ENCODE results near the gene MRPS9.

- TF ChIP-seq EZH2phosphoT487 (IDR thresholded peaks at IDR 0.05; ENCODE audit: low read depth) (no peak), CTCF (IDR thresholded peaks at IDR 0.05; ENCODE audit: low read depth, low read length) (no peak)
Observed at GRCh38 chr2:105081006-105081601, 43.2 kb downstream of the MRPS9 start.

All from OCI-LY3 (cell line).